ENCODE measurements around the gene HOXC12.
A peak's percentile ranks its signal among the peaks of the same experiment; 100 is the strongest.

HOXC12 gene, protein sequence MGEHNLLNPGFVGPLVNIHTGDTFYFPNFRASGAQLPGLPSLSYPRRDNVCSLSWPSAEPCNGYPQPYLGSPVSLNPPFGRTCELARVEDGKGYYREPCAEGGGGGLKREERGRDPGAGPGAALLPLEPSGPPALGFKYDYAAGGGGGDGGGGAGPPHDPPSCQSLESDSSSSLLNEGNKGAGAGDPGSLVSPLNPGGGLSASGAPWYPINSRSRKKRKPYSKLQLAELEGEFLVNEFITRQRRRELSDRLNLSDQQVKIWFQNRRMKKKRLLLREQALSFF

DNA sequence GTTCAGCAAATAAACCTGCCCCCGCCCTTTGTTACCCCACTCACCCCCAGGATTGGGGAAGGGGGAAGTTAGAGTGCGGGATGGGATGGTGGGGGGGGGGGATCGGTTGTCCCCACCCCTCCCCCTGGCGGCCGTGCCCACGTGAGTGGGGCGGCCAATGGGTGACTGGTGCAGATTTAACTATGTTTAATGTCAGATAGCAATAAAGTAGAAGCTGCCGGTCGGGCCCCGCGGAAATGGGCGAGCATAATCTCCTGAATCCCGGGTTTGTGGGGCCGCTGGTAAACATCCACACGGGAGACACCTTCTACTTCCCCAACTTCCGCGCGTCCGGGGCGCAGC, at the start of gene HOXC12:
HOXC12 (plus strand) TSS at position 210 of the 342 bp plus-strand sequence; CDS start at position 237, 27 bp downstream.
- no peak for DNase-seq

DNA sequence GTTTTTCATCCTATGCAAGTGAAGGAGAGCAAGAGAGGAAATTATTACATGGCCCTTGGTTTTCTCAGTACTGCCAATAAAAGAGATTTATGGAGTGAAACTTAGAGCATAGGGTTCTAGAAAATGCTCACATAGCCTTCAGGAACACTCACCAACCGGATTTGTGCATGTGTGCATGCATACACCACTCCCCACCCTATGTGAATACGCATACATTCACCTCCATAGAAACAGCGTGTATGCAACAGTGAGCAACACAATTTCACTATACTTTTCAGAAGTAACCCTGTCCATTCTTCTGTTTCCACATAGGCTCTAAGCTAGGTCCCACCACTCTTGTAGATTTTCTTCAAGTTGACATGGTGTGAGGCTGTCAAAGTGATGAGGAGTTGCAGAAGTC, 47.6 kb upstream of the HOXC12 start:
- DNase-seq: no peak

DNA sequence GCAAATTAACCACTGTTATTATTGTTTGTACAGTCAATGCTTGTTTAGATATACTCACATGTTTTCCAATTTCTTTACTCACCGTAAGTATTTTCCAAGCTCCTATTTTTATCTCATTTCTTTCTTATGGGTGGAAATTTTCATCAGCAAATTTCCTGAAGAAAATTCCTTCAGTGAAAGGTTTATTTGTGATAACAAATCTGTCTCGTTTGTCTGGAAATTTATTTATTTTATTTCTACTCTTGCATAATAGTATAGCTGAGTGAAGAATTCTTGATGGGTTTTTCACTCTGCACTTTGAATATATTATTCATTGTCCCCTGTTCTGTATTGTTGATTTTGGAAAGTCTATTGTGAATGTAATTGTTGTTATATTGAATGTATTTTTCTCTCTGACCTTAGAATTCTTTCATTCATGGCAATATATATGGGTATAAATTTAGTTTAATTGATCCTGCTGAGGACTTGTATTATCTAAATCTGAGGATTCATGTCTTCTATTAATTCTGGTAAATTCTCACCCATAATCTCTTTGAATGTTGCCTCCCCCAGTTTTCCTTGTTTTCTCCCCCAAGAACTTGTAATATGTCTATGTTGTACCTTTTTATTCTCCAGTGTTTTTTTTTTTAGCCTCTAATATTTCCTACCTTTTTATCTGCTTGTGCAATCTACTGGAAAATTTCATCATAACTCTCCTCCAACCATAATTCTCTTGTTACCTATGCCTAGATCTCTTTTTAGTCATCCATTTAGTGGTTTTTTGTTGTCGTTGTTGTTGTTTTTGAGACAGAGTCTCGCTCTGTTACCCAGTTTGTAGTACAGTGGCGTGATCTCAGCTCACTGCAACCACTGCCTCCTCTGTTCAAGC, 37.7 kb upstream of the HOXC12 start:
- DNase-seq: no peak

DNA sequence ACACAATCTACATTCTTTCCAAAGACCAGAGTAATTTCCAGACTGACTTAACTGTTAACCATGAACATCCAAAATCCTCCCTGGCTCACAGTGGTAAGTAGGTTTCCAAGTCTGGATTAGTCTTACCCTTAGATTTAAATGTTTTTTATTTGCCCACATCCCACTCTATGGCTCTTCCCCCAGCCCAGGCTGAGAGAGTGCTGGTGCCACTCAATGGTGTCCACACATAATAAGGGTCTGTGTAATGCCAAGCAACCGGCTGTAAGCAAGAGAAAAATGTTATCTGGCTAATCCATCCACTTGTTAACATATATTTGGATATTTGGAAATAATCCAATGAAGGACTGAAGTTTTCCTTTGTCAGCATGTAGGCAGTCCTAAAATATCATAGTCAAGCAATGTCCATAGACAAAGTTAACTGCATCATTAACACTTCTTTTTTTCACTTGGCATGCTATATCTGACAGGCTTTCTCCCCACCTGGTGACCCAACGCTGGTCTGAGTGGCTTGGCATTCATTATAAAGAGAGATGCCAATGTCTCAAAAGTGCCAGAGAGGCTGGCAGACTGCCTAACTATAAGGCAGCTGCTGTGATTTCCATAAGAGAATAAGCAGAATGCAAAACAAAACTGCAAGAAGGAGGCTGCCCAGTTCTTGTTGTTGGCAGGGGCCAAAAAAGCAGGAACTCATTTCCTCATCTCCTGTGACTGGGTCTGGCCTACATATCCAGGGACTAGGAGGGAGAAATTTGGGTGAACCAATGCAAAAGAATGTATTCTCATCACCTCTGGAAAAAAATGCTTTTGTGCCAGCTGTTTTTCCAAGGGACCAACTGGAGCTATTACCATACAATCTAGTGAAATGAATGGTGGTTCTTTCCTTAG, 29.9 kb upstream of the HOXC12 start:
- DNase-seq: peak; percentile 63 to 80

DNA sequence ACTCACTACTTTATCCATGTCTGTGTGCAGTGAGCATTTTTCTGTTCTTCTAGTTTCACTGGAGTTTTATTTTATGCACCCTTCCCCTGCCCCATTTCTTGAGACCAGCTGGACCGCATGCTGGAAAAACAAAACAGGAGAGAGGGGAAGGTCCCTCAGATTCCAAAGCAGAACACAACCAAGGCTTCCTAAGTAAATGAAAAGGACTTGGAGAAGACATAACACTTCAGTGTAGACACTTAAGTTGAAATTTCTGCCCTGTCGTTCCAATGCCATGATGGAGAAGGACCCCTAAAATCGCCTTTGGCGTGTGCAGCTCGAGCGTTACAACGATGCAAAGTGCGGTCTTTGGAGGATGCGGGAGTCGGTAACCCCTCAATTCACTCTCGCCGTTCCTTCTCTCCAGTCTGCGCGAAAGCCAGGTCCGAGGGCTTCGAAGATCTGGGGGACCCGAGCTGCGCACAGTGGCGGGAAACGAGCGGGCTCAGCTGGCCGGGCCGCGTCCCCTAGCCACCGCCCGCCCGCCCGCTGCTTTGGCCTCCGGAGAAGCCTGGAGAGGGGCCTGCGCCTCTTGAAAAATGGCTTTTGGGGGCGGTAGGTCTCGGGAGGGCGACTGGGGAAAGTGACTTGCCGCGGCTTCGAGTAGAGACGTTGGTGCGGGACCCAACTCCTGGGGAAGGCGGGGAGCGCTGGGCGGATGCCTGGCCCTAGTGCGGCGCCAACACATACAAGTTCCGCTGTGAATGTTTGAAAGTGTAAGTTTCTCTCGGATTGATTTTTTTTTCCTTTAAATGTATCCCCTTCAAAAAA, 27.3 kb upstream of the HOXC12 start:
- no peak for DNase-seq

DNA sequence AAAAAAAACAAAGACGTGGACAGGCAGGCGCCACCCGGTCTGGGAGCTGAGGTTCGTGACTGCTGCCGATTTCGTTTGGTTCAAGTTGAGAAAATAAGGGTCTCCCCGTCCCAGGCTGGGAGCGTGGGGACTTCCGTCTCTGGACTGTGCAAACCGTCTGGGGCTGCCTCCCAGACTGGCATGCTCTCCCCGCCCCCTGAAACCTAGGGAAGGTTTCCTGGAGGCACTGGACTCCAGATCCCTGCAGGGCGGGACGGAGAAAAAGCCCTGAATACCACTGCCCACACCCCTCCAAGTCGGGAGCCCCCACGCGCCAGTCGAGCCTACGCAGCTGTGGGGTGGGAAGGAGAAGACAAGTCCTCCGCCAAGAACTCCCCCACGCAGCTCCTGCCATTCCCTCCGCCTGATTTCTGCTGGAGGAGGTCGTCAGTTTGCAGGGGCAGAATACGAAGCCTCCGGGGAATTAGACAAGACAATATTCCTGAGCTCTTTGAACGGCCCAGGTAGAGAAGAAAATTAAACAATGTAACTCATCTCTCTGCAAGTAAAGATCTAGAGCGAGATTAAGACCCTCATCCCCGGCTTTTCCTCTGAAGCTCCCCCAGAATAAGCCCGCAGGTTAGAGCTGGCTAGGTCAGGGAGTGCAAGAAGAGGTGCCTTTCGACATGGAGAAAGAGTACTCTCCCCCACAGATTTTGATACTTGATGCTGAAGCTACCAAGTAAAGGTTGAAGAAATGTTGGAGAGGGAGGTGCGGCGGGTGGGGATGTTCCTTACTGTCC, 26.5 kb upstream of the HOXC12 start:
- DNase-seq: no peak

DNA sequence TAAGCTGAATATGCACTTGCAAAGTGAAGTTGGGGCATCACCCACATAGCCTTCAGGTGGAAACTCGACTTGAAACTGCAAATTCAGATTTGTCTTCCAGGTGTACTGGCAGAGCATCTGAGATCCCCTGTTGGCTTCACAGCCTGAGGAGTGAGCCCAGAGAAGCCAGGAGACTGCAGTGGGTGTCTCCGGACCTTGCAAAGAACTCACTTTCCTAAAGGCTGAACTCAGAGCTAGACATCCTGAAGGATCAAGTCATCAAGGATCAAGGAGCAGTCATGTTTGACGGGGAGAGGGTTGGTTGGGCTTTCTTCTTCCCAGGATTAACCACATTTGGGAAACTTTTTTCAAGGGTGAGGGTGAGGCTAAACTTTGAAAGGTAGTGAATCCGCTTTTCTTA, 25.2 kb upstream of the HOXC12 start:
- no peak for DNase-seq

DNA sequence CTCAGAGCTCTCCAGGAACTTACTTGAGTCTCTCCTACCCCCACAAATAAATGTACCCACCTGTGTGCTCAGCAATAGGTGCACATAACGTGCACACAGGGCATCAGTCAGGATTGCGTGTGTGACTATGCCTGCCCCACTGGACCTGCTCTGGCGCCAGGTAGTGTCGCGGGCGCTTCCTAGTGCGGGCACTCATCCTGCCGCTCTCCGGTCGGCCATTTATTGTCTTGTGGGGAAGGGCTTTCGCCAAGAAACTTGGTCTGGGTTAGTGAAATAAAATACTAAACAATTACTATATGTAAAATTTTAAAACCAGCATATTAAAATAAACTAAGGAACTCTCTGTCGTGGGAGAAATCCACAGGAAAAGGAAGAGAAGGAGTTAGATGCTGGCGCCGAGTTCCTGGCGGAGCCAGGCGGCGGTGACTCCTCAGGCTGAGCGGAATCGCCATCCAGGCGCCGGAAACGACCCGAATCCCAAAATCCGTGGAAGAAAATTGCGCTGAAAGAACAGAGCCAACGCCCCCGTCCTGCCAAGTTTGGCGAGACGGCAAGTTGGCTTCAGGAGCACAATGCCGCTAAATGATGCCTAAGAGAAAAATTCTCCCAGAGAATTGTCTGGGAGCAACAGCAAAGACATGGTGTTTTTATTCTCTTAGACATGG, 24.0 kb upstream of the HOXC12 start:
- no peak for DNase-seq

DNA sequence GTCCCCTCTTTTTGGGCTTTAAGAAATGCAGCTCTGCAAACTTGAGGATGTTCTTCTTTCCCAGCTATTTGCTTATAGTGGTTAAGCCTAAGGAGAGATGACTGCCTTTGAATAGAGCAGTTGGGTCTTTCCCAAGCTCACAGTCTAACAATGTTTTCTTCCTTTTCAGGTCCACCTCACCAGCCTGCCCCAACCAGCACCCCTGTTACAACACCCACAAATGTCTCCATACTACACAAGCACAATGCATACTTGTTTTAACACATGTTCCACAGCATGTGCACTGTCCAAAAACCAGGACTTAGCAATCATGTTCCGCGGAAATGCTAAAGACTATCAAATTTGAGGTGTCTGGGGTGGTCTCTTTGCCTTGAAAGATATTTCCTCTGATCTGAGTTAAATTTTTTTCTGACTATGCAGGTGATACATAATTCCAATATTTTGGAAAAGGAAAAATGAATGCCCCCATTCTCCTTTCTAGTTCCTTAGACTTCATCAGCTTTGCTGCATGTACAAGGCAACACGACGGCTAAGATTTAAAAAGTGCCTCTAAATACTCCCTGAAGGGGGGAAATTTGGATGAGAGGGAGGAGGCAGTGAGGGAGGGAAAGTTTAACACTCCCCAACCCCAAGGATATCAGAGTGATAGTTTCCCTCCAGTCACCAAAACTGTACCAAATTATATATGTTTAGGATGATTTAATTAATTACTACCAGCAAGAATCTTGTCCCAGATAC, 22.7 kb upstream of the HOXC12 start:
- DNase-seq: no peak

DNA sequence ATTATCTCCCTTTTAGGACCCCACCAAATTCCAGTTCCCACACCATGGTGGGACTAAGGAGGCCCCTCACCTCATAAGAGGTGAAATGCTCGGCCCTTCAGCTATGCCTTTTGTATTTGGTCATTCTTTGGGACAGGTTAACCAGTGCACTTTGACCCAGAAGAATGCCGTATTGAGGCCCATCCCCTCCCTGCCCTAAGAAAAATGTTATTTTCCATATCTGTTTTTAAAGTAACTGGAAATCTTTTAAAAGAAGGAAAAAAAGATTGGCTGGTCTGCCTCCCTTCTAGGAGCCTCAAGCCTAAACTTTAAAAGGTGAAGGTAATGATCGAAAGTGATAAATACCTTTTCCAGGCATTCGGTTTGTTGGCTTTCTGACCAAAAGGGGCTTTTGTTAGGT, 21.8 kb upstream of the HOXC12 start:
- DNase-seq: no peak

DNA sequence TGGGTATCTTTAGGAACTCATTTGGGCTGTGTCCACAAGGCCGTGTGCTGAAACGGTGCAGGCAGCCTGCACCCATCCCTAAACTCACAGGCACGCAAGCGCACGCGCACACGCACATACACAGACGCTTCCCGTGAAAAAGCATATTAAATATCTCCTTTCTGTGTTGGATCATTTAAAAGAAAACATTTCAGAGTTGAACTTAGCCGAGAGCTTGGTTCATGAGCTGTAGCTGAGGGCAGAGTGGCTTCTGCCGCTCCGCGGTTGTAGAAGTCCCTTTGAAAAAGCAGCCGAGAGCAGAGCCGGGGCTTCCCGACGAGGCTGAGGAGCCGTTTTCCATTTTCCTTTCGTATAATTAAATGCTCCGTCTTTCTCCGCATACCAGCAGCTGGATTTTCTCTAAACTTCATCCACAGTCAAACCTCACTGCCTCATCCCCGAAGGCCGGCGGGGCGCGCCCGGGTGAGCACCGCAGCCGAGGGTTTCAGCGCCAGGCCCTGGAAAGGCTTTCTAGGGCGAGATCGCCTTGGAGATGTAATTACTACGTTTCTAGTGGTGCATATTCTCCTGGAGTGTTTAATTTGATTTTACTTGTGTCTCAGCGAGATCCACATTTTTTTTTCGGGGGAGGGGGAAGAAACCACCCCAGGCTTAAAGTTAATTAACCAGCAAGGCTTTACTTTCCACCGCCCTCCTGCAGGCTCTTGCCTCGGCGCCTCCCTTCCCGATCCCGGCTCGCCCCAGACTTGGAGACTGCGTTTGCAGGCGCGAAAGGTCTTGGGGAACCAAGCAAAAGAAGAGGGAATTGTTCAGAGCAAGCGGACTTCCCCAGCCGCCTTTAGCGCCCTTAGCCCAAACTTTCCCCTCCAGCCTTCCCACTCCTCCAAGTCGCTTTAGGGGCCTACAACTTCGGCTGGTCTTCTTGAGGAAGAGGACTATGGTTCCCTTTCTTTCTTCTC, 19.0 kb upstream of the HOXC12 start:
- no peak for DNase-seq

DNA sequence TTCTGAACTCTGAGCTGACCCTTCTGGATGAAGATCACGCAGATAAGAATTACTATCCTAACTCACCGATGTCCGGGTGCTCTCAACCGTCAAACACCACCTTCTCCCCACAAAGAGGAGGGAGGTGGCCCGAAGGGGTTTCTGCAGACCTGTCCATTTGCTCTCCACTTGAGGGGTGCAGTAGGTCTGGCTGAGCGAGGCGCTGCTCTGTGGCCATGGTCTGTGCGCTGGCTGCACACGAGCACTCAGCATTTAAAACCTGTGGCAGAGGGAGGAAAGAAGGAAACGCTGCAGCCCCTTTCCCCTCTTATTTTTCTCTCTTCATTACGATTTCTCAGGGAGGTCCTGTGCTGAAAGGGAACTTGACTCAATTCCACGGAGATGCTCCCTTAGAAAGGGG, 17.6 kb upstream of the HOXC12 start:
- DNase-seq: no peak

DNA sequence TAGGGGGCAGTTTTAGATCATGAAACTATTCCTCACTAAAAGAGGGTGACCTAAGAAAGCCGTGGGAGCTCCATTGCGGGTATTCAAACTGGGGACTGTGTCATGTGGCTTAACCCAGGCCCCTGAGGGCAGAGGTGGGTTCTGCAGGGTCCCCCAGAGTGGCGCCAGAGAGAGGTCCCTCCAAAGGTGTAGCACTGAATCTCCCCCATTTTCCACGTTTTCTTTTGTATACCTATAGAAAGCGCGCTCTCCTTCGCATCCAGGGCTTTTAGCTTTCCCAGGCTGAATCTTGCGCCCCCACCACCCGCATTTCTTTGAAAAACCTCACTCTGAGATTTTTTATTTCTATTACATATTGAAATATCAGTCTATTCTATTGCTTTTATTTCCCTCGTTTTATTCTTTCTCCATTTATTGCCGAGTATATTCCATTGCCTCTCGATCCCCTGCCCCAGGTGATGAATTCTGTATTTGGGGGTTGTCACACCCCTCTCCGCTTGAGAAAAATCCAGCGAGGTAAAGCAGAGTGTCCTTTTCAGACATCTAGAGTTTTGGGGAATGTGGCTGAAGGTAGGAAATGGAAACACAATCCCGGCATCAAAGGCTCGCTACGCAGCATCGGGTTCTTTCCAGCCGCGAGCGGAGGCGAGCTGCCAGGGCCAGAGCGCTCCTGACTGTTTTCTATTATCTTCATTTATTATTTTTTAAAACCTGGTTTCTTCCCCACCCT, 16.9 kb upstream of the HOXC12 start:
- DNase-seq: no peak

DNA sequence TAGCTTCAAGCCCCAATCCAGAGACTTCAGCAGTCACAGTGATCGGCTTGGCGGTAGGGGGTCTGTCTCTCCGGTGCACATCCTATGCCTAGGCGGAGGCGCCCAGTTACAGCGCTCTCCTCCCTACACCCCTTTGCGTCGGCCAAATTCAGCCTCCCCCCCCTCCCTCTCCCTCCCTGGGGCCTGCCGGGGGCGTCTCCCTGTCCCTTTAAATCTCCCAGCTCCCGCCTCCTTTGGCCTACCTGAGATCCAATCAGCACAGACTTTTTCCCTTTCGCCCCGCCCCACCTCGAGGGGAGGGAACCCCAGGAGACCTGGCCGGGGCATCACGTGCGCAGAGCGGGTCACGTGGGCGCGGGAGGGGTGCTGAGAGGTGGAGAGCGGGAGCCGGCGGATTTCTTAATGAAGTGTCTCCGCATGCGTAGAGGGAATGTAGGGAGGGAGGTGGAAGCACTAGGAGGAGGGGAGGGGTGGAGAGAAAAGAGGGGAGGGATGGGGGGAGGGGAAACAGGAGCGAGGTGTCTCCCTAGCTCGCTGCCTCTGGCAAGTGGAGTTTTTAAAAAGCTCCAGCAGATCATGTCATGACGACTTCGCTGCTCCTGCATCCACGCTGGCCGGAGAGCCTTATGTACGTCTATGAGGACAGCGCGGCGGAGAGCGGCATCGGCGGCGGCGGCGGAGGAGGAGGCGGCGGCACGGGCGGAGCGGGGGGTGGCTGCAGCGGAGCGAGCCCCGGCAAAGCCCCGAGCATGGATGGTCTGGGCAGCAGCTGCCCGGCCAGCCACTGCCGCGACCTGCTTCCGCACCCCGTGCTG, 16.2 kb upstream of the HOXC12 start, which contains the start of gene HOXC13:
HOXC13 (plus strand) TSS at position 506 of the 815 bp plus-strand sequence; CDS start at position 582, 76 bp downstream.
- DNase-seq: peak; percentile 96 to 97

DNA sequence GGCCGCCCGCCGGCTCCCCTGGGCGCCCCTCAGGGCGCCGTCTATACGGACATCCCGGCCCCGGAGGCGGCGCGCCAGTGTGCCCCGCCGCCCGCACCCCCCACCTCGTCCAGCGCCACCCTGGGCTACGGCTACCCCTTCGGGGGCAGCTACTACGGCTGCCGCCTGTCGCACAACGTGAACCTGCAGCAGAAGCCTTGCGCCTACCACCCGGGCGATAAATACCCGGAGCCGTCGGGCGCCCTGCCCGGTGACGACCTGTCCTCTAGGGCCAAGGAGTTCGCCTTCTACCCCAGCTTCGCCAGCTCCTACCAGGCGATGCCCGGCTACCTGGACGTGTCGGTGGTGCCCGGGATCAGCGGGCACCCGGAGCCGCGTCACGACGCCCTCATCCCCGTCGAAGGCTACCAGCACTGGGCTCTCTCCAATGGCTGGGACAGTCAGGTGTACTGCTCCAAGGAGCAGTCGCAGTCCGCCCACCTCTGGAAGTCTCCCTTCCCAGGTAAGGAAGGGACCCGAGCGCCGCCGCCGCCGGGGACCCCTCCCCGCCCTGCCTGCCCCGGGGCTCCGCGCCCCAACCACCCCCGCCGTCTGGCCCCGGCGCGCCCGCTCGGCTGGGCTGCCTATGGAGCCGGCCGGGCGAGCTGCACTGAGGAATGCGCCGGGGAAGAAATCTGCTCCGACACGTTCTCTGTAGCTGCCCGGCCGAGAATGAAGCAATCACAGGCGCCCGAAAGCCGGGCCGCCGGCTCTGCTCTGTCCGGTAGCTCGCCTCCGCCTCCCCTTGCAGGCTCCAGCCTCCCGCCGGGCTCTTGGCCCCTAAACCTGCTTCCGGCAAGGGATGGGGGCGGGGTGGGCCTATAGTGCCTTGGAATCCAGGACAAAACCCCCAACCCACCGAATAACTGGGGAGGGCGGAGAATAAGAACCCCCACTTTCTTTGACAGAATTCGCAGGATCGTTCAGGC, 15.3 kb upstream of the HOXC12 start:
- no peak for DNase-seq

DNA sequence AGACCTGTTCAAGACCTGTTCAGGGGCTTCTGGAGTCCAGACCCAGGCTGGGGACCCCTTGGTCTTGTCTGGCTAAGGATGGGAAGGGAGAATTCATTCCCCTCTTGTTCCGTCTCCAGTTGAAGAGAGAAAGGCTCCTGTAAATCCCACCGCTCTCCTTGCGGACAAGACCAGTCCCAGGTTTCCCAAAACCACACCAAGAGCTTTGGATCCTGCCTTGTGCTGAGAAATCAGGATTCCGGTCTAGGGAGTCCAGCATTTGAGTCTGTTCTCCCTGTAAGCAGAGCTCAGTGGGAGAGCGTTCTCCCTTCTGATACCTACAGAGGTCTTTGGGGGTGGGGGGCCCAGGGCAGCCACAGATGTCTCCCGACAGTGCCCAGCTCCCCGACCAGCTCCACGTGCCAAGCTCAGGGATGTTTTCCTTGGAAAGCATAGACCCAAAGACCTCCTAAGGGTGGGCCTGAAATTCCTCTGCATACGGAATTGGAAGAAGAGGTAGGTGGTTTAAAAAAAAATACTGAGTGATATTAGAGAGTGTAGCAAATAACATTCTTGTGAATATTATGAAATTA, 14.2 kb upstream of the HOXC12 start:
- no peak for DNase-seq

Measured in NCI-H446 (cell line).